ENCODE data around the gene LSS. TPM values are rescaled to one million over a fixed set of nuclear protein-coding genes. Genes with fewer than 3 reads are reported as not detected.

Gene LSS
- polyA plus RNA-seq, 3 donors = 30.3 to 41.8 (median 34.3) TPM

Other genes starting within 250 kb of the LSS start
- gene COL6A1, start 247.0 kb downstream of the LSS start, polyA plus RNA-seq (ENCODE audit: insufficient read length in 3 of 3) = 100 to 1,000 TPM; 208 to 322 (median 308) TPM
- 100 to 1,000 TPM; 157 to 284 (median 250) TPM for gene COL6A2, start 130.7 kb downstream of the LSS start, polyA plus RNA-seq (ENCODE audit: insufficient read length in 3 of 3)
- gene FTCD, start 73.2 kb downstream of the LSS start, polyA plus RNA-seq (ENCODE audit: insufficient read length in 3 of 3) = 10 to 100 TPM; 25.4 to 49.8 (median 39.2) TPM
- 10 to 100 TPM; 11.4 to 17.1 (median 15.6) TPM for gene SPATC1L, start 44.3 kb downstream of the LSS start, polyA plus RNA-seq (ENCODE audit: insufficient read length in 3 of 3)
- gene MCM3AP, start 56.8 kb upstream of the LSS start, polyA plus RNA-seq (ENCODE audit: insufficient read length in 3 of 3) = 10 to 100 TPM; 85.2 to 99.7 (median 88.7) TPM
- 10 to 100 TPM; 19.3 to 25.4 (median 24.0) TPM for gene YBEY, start 57.6 kb upstream of the LSS start, polyA plus RNA-seq (ENCODE audit: insufficient read length in 3 of 3)
- gene C21orf58, start 95.1 kb upstream of the LSS start, polyA plus RNA-seq (ENCODE audit: insufficient read length in 3 of 3) = 10 to 100 TPM; 11.8 to 21.1 (median 14.9) TPM
- 10 to 100 TPM; 35.1 to 40.1 (median 35.7) TPM for gene PCNT, start 95.4 kb upstream of the LSS start, polyA plus RNA-seq (ENCODE audit: insufficient read length in 3 of 3)
- 10 to 100 TPM; 29.4 to 52.3 (median 33.3) TPM for gene DIP2A, start 230.1 kb upstream of the LSS start, polyA plus RNA-seq (ENCODE audit: insufficient read length in 3 of 3)